Suprapubic skin (tissue), 3 donors: ENCODE data around the gene CTNNA2.

ENCODE experiments used
- EP300 ChIP-seq: sonication (generic); formaldehyde crosslinking; IDR thresholded peaks from one replicate; pipeline ENCODE4 v1.6.1; 2017; ENCODE audit warnings: antibody characterized with exemption
- TF ChIP-seq, protein P1 (sequence below), 2 donors: fragments of 200-600 bp in 1 of 2; fragments of 450-650 bp in 1 of 2; sonication (generic) in 1 of 2; IDR thresholded peaks; one replicate each; pipeline ENCODE4 v1.5.1; 2016 to 2019; ENCODE audit warnings: antibody characterized with exemption in 2 of 2, mild to moderate bottlenecking in 1 of 2, moderate library complexity in 1 of 2

DNA sequence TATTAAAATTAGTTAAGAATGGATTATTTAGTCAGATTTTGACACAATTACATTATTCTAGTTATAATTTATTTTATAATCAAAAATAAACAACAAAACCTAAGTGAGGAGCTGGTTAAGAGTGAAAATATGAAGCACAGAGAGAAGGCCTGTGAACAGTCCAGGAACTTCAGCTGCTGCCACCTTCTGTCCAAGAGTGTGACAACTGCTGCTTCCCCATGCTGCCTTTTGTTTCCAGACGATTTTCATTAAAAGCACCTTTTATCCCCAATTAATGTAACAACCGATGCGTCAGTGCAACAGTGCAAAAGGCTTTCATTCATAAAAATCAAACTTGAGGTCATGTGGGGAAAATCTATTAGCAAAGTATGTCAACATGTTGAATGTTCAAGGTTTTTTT lies 363.6 kb downstream of the CTNNA2 start:
- TF ChIP-seq, protein P1, sequence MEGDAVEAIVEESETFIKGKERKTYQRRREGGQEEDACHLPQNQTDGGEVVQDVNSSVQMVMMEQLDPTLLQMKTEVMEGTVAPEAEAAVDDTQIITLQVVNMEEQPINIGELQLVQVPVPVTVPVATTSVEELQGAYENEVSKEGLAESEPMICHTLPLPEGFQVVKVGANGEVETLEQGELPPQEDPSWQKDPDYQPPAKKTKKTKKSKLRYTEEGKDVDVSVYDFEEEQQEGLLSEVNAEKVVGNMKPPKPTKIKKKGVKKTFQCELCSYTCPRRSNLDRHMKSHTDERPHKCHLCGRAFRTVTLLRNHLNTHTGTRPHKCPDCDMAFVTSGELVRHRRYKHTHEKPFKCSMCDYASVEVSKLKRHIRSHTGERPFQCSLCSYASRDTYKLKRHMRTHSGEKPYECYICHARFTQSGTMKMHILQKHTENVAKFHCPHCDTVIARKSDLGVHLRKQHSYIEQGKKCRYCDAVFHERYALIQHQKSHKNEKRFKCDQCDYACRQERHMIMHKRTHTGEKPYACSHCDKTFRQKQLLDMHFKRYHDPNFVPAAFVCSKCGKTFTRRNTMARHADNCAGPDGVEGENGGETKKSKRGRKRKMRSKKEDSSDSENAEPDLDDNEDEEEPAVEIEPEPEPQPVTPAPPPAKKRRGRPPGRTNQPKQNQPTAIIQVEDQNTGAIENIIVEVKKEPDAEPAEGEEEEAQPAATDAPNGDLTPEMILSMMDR (IDR thresholded peaks at IDR 0.05) = no peak
- TF ChIP-seq EP300 = no peak
